B cell (primary cell): Measurements from ENCODE around the gene ARL11.

Experiments used
- CTCF ChIP-seq: fragments of 200-600 bp; IDR thresholded peaks from one replicate; pipeline ENCODE4 v1.8.0; 2022; ENCODE audit warnings: antibody characterized with exemption, mild to moderate bottlenecking
- EZH2 ChIP-seq: IDR thresholded peaks from 2 replicates; pipeline ENCODE4 v1.6.1; 2012; ENCODE audit warnings: borderline replicate concordance, low read depth, mild to moderate bottlenecking, moderate library complexity, low read length; ENCODE audit not compliant: insufficient read depth, poor library complexity, severe bottlenecking

GRCh38 chr13:49584771-49585182 lies 43.5 kb upstream of the ARL11 start:
- TF ChIP-seq EZH2 (no peak), CTCF (no peak)
